HepG2 (cell line): Measurements from ENCODE around the gene PEX13. TPM values are rescaled to one million over a fixed set of nuclear protein-coding genes. Genes with fewer than 3 reads are reported as not detected.

ENCODE experiments used
- ELF1 ChIP-seq: sonication (generic); formaldehyde crosslinking; IDR thresholded peaks from 2 replicates; pipeline ENCODE4 v1.4.0; 2020; ENCODE audit warnings: missing genetic modification reagents
- HES4 ChIP-seq: sonication (generic); formaldehyde crosslinking; IDR thresholded peaks from 2 replicates; pipeline ENCODE4 v1.9.0; 2021; ENCODE audit warnings: mild to moderate bottlenecking, missing genetic modification reagents, borderline replicate concordance
- HNRNPL ChIP-seq: fragments of 200-400 bp; formaldehyde crosslinking; IDR thresholded peaks from 2 replicates; pipeline ENCODE4 v1.6.1; 2017; ENCODE audit warnings: mild to moderate bottlenecking, low read depth, low read length
- HOXA7 ChIP-seq: sonication (generic); formaldehyde crosslinking; IDR thresholded peaks from 2 replicates; pipeline ENCODE4 v1.8.1; 2022; ENCODE audit warnings: mild to moderate bottlenecking, missing genetic modification reagents, moderate library complexity
- IKZF4 ChIP-seq: sonication (generic); formaldehyde crosslinking; IDR thresholded peaks from 2 replicates; pipeline ENCODE4 v1.5.1; 2020; ENCODE audit warnings: borderline replicate concordance, mild to moderate bottlenecking, low read depth, missing genetic modification reagents; ENCODE audit errors: not compliant biosample characterization
- IKZF5 ChIP-seq: IDR thresholded peaks from 2 replicates; pipeline ENCODE4 v1.6.1; 2018; ENCODE audit warnings: missing genetic modification reagents, mild to moderate bottlenecking, missing compliant biosample characterization
- MXD4 ChIP-seq: IDR thresholded peaks from 2 replicates; pipeline ENCODE4 v1.6.1; 2016; ENCODE audit warnings: mild to moderate bottlenecking, missing biosample characterization, missing genetic modification reagents
- REST ChIP-seq, 2 experiments: IDR thresholded peaks; 2 replicates each; pipeline ENCODE4 v1.6.1; 2011 to 2012; ENCODE audit warnings: low read length in 2 of 2, borderline replicate concordance in 1 of 2, low read depth in 1 of 2, mild to moderate bottlenecking in 1 of 2, moderate library complexity in 1 of 2
- SAFB2 ChIP-seq: sonication (generic); formaldehyde crosslinking; IDR thresholded peaks from 2 replicates; pipeline ENCODE4 v1.5.1; 2020; ENCODE audit warnings: missing genetic modification reagents, low read depth, mild to moderate bottlenecking, borderline replicate concordance
- SNRNP70 ChIP-seq: fragments of 200-400 bp; formaldehyde crosslinking; IDR thresholded peaks from 2 replicates; pipeline ENCODE4 v1.6.1; 2017; ENCODE audit warnings: mild to moderate bottlenecking, low read depth, low read length, moderate library complexity
- ZNF12 ChIP-seq: sonication (generic); formaldehyde crosslinking; IDR thresholded peaks from 2 replicates; pipeline ENCODE4 v1.5.0; 2020; ENCODE audit warnings: missing genetic modification reagents
- ZNF230 ChIP-seq: sonication (generic); formaldehyde crosslinking; IDR thresholded peaks from 2 replicates; pipeline ENCODE4 v1.4.0; 2020; ENCODE audit warnings: mild to moderate bottlenecking, missing genetic modification reagents
- ZNF33B ChIP-seq: sonication (generic); formaldehyde crosslinking; IDR thresholded peaks from 2 replicates; pipeline ENCODE4 v1.5.1; 2020; ENCODE audit warnings: mild to moderate bottlenecking, missing genetic modification reagents
- ZNF34 ChIP-seq: sonication (generic); formaldehyde crosslinking; IDR thresholded peaks from 2 replicates; pipeline ENCODE4 v1.4.0; 2020; ENCODE audit warnings: mild to moderate bottlenecking, missing genetic modification reagents, borderline replicate concordance
- ZNF629 ChIP-seq: sonication (generic); formaldehyde crosslinking; conservative IDR thresholded peaks from 2 replicates; pipeline ENCODE4 v1.5.0; 2020; ENCODE audit warnings: missing genetic modification reagents
- ZSCAN25 ChIP-seq: sonication (generic); formaldehyde crosslinking; IDR thresholded peaks from 2 replicates; pipeline ENCODE4 v1.8.0; 2022; ENCODE audit warnings: mild to moderate bottlenecking, missing genetic modification reagents
- polyA plus RNA-seq, 8 experiments: library from polyadenylated mRNA; depleted of rRNA in 3 of 8; stranded (reverse) in 7 of 8; unstranded in 1 of 8; fragments of >200 nt; fragmentation: Illumina TruSeq in 4 of 8; extraction: Trizol in 4 of 8; gene quantifications; 2 replicates each; pipeline versions ENCODE4 v1.2.1 to v1.2.3, GENCODE V29; 2011 to 2016; ENCODE audit warnings: low read depth in 4 of 8, missing spikeins in 1 of 8, mixed read lengths in 1 of 8; ENCODE audit not compliant: insufficient read depth in 1 of 8
- total RNA-seq, 5 experiments: library from RNA; depleted of rRNA; stranded (reverse); fragments of >200 nt; fragmentation: Illumina TruSeq; extraction: Trizol; gene quantifications; 2 replicates each; pipeline ENCODE4 v1.2.3, GENCODE V29; 2016; ENCODE audit warnings: low read depth in 1 of 5
- TF ChIP-seq, protein P1 (sequence below): sonication (generic); formaldehyde crosslinking; conservative IDR thresholded peaks from 2 replicates; pipeline ENCODE4 v1.8.0; 2022; ENCODE audit warnings: low read depth, missing genetic modification reagents
- TF ChIP-seq, protein P2 (sequence below): sonication (generic); formaldehyde crosslinking; IDR thresholded peaks from 2 replicates; pipeline ENCODE4 v1.5.0; 2020; ENCODE audit warnings: mild to moderate bottlenecking, missing genetic modification reagents

The PEX13 gene
- total and polyA plus RNA-seq, 2 of the 13 experiments (the other 11 are each of a cell fraction or from before 2014, with no cell fraction given): 47.9 to 75.9 TPM

- TF ChIP-seq, protein P1, sequence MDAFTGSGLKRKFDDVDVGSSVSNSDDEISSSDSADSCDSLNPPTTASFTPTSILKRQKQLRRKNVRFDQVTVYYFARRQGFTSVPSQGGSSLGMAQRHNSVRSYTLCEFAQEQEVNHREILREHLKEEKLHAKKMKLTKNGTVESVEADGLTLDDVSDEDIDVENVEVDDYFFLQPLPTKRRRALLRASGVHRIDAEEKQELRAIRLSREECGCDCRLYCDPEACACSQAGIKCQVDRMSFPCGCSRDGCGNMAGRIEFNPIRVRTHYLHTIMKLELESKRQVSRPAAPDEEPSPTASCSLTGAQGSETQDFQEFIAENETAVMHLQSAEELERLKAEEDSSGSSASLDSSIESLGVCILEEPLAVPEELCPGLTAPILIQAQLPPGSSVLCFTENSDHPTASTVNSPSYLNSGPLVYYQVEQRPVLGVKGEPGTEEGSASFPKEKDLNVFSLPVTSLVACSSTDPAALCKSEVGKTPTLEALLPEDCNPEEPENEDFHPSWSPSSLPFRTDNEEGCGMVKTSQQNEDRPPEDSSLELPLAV (CRISPR knock-in tag): peak; percentile 84; the same call in 1 of the 2 replicates
- no peak; the same call in 1 of the 2 replicates for TF ChIP-seq ZNF629
- TF ChIP-seq REST (IDR thresholded peaks at IDR 0.05; ENCODE audit: borderline replicate concordance in 1 of 2, low read depth in 1 of 2, low read length in 2 of 2): 0 out of 4 replicates have a peak, but pooled peaks of 1 of the 2 experiments have one; percentile 8
- peak; percentile 29; the same call in 1 of the 2 replicates for TF ChIP-seq HNRNPL
- TF ChIP-seq ZNF33B (CRISPR knock-in tag): 0 out of 2 replicates have a peak, but pooled peaks have one; percentile 76
- TF ChIP-seq IKZF4 (CRISPR knock-in tag): peak; percentile 27
- peak; percentile 87 for TF ChIP-seq SAFB2 (CRISPR knock-in tag)
- no peak for TF ChIP-seq ZSCAN25 (CRISPR knock-in tag)
- 0 out of 2 replicates have a peak, but pooled peaks have one; percentile 48 for TF ChIP-seq HOXA7 (CRISPR knock-in tag)
- TF ChIP-seq, protein P2, sequence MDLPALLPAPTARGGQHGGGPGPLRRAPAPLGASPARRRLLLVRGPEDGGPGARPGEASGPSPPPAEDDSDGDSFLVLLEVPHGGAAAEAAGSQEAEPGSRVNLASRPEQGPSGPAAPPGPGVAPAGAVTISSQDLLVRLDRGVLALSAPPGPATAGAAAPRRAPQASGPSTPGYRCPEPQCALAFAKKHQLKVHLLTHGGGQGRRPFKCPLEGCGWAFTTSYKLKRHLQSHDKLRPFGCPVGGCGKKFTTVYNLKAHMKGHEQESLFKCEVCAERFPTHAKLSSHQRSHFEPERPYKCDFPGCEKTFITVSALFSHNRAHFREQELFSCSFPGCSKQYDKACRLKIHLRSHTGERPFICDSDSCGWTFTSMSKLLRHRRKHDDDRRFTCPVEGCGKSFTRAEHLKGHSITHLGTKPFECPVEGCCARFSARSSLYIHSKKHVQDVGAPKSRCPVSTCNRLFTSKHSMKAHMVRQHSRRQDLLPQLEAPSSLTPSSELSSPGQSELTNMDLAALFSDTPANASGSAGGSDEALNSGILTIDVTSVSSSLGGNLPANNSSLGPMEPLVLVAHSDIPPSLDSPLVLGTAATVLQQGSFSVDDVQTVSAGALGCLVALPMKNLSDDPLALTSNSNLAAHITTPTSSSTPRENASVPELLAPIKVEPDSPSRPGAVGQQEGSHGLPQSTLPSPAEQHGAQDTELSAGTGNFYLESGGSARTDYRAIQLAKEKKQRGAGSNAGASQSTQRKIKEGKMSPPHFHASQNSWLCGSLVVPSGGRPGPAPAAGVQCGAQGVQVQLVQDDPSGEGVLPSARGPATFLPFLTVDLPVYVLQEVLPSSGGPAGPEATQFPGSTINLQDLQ (CRISPR knock-in tag): peak; percentile 80
- no peak for TF ChIP-seq SNRNP70
- TF ChIP-seq ELF1: peak; percentile 33; the same call in 1 of the 2 replicates
- no peak for TF ChIP-seq ZNF230
- TF ChIP-seq MXD4: peak; percentile 87
- no peak for TF ChIP-seq ZNF12 (CRISPR knock-in tag)
- TF ChIP-seq ZNF34 (CRISPR knock-in tag): peak; percentile 65
- TF ChIP-seq HES4 (CRISPR knock-in tag): 0 out of 2 replicates have a peak, but pooled peaks have one; percentile 63
- TF ChIP-seq IKZF5 (CRISPR knock-in tag): peak; percentile 41; the same call in 1 of the 2 replicates
These were observed 48.5 kb downstream of the PEX13 start, which contains the start of gene SANBR (continued) for GRCh38 chr2:61065714-61066709.
